HUES6 (cell line): ENCODE data around the gene SHISAL1.

ENCODE experiments used
- H3K27ac ChIP-seq: 2 replicates; pipeline ENCODE4 v1.7.0; 2013; ENCODE audit warnings: low read depth, mild to moderate bottlenecking, low read length, inconsistent platforms
- H3K27me3 ChIP-seq: 2 replicates; pipeline ENCODE4 v1.6.1; 2013; ENCODE audit warnings: low read length; ENCODE audit not compliant: control insufficient read depth, insufficient read depth
- H3K36me3 ChIP-seq: 2 replicates; pipeline ENCODE4 v1.6.1; 2013; ENCODE audit warnings: low read length; ENCODE audit not compliant: control insufficient read depth, insufficient read depth
- H3K4me1 ChIP-seq: 2 replicates; pipeline ENCODE4 v1.6.1; 2013; ENCODE audit warnings: low read length; ENCODE audit not compliant: control insufficient read depth, insufficient read depth
- H3K4me3 ChIP-seq: 2 replicates; pipeline ENCODE4 v1.5.1; 2013; ENCODE audit warnings: low read depth, low read length
- H3K9ac ChIP-seq: one replicate; pipeline ENCODE4 v1.6.1; 2013; ENCODE audit warnings: mild to moderate bottlenecking, low read length
- H3K9me3 ChIP-seq: 2 replicates; pipeline ENCODE4 v1.6.1; 2013; ENCODE audit warnings: low read depth, low read length; ENCODE audit not compliant: control insufficient read depth, insufficient read depth

Gene SHISAL1

DNA sequence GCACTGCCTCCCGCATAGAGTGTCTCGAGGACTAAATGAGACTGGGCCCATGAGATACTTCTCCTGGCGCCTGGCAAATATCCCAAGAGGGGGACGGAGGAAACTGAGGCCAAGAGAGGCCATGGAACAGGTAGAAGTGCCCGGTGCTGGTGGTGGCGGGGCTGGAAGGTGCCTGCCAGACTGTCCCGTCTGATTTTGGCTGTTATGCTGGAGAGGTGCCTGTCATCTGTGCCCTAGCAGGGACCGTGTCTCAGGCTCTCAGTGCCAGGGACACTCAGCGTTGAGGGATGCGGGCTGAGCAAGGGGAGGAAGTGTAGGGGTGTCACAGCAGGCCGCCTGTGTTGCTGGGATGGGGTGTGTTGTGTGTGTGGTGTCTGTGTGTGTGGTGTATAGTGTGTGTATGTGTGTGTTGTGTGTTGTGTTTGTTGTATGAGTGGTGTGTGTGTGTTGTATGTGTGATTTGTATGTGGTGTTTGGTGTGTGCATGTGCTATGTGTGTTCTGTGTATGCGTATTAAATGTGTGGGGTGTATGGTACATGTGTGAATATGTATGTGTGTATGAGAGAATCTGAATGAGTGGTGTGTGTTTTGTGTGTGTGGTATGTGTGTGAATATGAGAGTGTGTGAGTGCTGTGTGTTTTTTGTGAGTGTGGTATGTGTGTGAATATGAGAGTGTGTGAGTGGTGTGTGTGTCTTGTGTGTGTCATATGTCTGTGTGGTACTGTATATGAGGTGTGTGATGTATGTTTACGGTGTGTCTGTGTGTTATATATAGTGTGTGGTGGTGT, 21.3 kb upstream of the SHISAL1 start:
- Histone ChIP-seq H3K4me3 (no peak overlapping the region), H3K27ac (no peak overlapping the region), H3K9me3 (no peaks in the 10 kb centered on the region), H3K36me3 (no peaks in the 10 kb centered on the region), H3K27me3 (peaks cover 67% of the 10 kb centered on the region), H3K9ac (no peak overlapping the region), H3K4me1 (peaks cover 31% of the 10 kb centered on the region)

DNA sequence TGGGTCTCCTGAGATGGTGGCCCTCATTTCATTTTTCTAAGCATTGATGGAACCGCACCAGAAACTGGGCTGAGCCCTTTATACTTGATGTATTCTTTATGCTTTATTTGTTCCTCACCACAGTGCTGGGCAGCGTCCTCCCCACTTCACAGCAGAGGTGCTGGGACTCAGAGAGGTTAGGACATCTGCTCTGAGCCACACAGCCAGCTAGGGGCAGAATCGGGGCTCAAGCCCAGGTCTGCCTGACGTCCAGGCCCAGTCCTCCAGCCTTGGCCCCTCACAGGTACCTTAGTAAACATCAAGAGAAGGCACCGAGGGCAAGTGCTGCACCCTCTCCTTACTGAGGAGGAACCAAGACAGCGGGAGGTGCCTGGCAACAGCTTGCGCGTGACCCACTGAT, 20.2 kb upstream of the SHISAL1 start:
- Histone ChIP-seq H3K4me1 (peaks cover 29% of the 10 kb centered on the region), H3K27me3 (peaks cover 71% of the 10 kb centered on the region), H3K9me3 (no peaks in the 10 kb centered on the region)

DNA sequence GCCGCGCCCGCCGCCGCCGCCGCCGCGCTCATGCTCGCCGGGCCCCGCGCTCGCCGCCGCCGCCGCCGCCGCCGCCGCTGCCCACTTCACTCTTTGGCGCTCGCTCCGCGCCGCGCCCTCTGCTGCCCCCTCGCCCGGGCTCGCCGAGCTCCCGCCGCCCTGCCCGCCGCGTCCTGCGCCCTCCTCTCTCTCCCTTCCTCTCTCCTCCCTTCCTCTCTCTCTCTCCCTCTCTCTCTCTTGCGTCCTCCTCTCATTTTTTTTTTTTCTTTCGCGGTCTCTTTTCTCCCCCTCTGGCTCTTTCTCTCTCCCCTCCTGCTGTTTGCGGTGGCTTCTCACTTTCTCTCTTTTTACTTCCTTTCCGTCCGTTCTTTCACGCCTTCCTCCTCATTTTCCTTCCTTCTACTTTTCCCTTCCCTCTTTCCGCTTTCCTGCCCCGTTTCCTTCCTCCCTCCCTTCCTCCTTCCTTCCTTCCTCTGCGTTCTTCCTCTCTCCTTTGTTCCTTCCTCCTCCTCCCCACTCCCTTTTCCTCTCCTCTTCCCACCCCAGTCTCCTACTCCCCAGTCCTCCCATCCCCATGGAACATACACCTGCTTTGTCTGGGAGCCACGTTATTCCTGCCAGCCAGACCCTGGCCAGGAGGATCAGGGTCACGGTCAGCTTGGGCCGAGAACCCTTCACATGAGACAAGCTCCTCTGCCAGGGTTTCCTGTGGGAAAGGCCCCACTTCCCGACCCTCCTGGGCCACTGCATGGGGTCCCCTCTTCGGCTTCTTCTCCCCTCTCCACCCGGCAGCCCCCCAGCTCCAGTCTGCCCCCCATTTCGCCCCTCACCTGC, 19.3 kb upstream of the SHISAL1 start:
- Histone ChIP-seq H3K9me3 (no peaks in the 10 kb centered on the region), H3K4me1 (peaks cover 21% of the 10 kb centered on the region), H3K27me3 (peaks cover 71% of the 10 kb centered on the region), H3K4me3 (peak overlapping the region; percentile 59), H3K9ac (no peak overlapping the region), H3K36me3 (no peaks in the 10 kb centered on the region), H3K27ac (no peak overlapping the region)

More for the DNA sequence above, 20.2 kb upstream of the SHISAL1 start:
- Histone ChIP-seq H3K27ac (no peak overlapping the region), H3K9ac (no peak overlapping the region), H3K36me3 (no peaks in the 10 kb centered on the region), H3K4me3 (no peak overlapping the region)

GRCh38 chr22:44330744-44331660, 18.3 kb upstream of the SHISAL1 start:
- H3K9ac ChIP-seq, result no peak overlapping the region
- H3K4me1 ChIP-seq, result peaks cover 22% of the 10 kb centered on the region
- H3K27ac ChIP-seq, result no peak overlapping the region
- peak overlapping the region; percentile 64 for H3K4me3 ChIP-seq
- H3K36me3 ChIP-seq, result no peaks in the 10 kb centered on the region
- H3K9me3 ChIP-seq, result no peaks in the 10 kb centered on the region
- H3K27me3 ChIP-seq, result peaks cover 67% of the 10 kb centered on the region

DNA sequence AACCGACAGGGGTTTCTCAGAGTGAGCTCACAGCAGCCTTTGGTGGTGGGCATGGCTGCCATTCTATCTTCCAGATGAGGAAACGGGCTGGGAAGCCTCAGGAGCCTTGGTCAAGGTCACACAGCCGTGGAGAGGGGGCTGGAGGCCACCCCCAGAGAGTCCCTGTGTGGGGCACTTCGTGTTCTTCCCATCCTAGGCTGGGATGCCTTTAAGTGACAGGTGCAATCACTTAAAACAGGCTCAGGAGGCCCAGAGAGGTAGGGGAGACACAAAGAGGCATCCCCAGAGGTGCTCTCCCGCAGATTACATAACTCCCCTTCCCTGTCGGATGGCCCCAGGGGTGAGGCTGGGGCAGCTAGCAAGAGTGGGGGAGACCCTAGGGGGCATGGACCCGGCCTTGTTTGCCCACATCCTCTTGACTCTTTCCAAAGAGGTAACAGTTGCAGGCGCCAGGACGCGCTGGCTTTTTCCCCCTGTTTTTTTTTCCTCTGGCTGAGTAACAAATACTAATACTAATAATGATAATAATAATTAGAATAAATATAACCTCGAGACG, 17.5 kb upstream of the SHISAL1 start:
- peak overlapping the region; percentile 64; the same call in 1 of the 2 replicates for H3K4me3 ChIP-seq
- H3K9ac ChIP-seq, result no peak overlapping the region
- peaks cover 75% of the 10 kb centered on the region for H3K27me3 ChIP-seq
- H3K9me3 ChIP-seq, result no peaks in the 10 kb centered on the region
- no peaks in the 10 kb centered on the region for H3K36me3 ChIP-seq
- peaks cover 28% of the 10 kb centered on the region for H3K4me1 ChIP-seq
- no peak overlapping the region for H3K27ac ChIP-seq

GRCh38 chr22:44329179-44329796, 16.5 kb upstream of the SHISAL1 start:
- H3K36me3 ChIP-seq, result no peaks in the 10 kb centered on the region
- H3K27ac ChIP-seq, result no peak overlapping the region
- H3K4me1 ChIP-seq, result peaks cover 28% of the 10 kb centered on the region
- H3K27me3 ChIP-seq, result peaks cover 73% of the 10 kb centered on the region
- no peak overlapping the region; the same call in 1 of the 2 replicates for H3K4me3 ChIP-seq
- H3K9ac ChIP-seq, result no peak overlapping the region
- no peaks in the 10 kb centered on the region for H3K9me3 ChIP-seq

- H3K9ac ChIP-seq, result no peak overlapping the region
- H3K27ac ChIP-seq, result no peak overlapping the region
- H3K4me3 ChIP-seq, result no peak overlapping the region; the same call in 1 of the 2 replicates
- peaks cover 68% of the 10 kb centered on the region for H3K27me3 ChIP-seq
- no peaks in the 10 kb centered on the region for H3K36me3 ChIP-seq
- peaks cover 28% of the 10 kb centered on the region for H3K4me1 ChIP-seq
- no peaks in the 10 kb centered on the region for H3K9me3 ChIP-seq
Observed at GRCh38 chr22:44328762-44329161, 16.0 kb upstream of the SHISAL1 start.

GRCh38 chr22:44328326-44328725, 15.6 kb upstream of the SHISAL1 start:
- no peaks in the 10 kb centered on the region for H3K36me3 ChIP-seq
- no peak overlapping the region for H3K4me3 ChIP-seq
- H3K27me3 ChIP-seq, result peaks cover 63% of the 10 kb centered on the region
- H3K9ac ChIP-seq, result no peak overlapping the region
- H3K4me1 ChIP-seq, result peaks cover 28% of the 10 kb centered on the region
- H3K9me3 ChIP-seq, result no peaks in the 10 kb centered on the region
- no peak overlapping the region for H3K27ac ChIP-seq

DNA sequence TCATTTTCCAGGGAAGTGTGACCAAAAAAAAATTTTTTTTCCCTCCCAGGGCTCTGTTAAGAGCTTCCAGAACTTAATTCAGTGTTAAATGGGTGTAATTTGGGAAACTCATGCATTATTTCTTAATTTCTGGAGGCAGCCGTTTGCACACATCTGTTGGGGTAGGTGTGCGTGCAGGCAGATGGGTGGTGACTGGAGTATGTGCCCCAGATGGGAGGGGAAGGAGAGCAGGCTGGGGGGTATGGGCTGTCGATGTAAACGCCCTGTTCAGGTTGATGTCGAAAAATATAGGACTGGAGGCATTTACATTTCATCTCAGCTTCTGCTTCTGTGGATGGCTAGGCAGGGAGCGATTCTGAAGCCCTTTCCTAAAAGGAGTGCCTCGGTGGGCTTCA, 13.7 kb upstream of the SHISAL1 start:
- H3K4me3 ChIP-seq, result no peak overlapping the region
- no peak overlapping the region for H3K9ac ChIP-seq
- H3K9me3 ChIP-seq, result no peaks in the 10 kb centered on the region
- H3K27me3 ChIP-seq, result peaks cover 48% of the 10 kb centered on the region
- peaks cover 24% of the 10 kb centered on the region for H3K4me1 ChIP-seq
- H3K27ac ChIP-seq, result no peak overlapping the region
- no peaks in the 10 kb centered on the region for H3K36me3 ChIP-seq
